HG02938 (cell line): ENCODE results near the gene JAKMIP1.

Source experiments
- ATAC-seq: cut with Tn5 transposase; IDR thresholded peaks from one replicate; pipeline ENCODE4 v1.9.1; 2021; ENCODE audit warnings: mild to moderate bottlenecking, moderate library complexity; ENCODE audit not compliant: unreplicated experiment

The JAKMIP1 gene

GRCh38 chr4:5976431-5976830 is 223.9 kb downstream of the JAKMIP1 start:
- ATAC-seq: no peak
